Tongue (tissue), 2 donors: Measurements from ENCODE around the gene ANKRD10. TPM values are rescaled to one million over a fixed set of nuclear protein-coding genes. Genes with fewer than 3 reads are reported as not detected.
"Not testable (repeated sequence)": the region's sequence is repeated elsewhere in the genome, so short reads cannot be mapped to it uniquely, and the experiment has no call there.

Experiments used
- DNase-seq: peaks from one replicate; pipeline ENCODE4 v3.0.0-alpha.2; 2015
- total RNA-seq: library from RNA; depleted of rRNA; stranded (reverse); fragments of >200 nt; gene quantifications from one replicate; pipeline ENCODE4 v1.2.3, GENCODE V29; 2014

Gene ANKRD10
- total RNA-seq: 201 TPM

DNA sequence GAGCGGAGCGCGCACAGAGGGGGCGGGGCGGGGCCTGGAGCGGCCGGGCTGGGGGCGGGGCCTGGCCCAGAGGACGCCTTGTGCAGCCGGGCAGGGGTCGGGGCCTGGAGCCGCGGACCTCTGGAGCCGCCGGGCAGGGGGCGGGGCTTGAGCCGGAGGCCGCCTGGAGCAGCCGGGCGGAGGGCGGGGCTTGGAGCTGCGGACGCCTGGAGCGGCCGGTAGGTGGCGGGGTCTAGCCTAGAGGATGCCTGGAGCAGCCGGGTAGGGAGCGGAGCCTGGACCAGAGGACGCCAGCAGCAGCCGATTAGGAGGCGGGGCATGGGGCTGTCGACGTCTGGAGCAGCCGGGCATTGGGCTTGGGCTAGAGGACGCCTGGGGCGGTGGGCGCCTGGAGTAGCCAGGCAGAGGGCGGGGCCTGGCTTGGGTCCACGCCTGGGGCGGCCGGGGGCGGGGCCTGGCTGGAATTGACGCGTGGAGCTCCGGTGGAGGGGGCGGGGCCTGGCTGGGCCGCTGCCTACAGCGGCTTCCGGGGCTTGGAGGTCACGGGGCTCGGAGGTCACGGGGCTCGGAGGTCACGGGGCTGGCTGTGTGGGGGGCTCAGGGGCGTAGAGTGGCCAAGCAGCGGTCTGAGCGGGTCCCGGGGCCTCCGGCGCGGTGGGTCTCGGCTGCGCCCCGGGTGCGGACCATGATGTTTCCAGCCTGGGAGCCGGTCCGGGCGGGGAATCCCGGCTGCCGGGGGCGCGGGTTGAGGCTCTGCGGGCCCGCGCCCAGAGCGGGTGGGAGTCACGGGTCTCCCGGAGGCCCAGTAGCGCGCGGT, at the start of gene ANKRD10:
Gene ANKRD10 (minus strand): TSS at position 13 of the 817 bp plus-strand sequence. CDS start 135 bp downstream, outside the sequence.
- DNase-seq: peak; percentile 99

- DNase-seq: no peak
Observed at GRCh38 chr13:110964229-110965037, 49.6 kb upstream of the ANKRD10 start.

GRCh38 chr13:110963554-110963970, 48.7 kb upstream of the ANKRD10 start:
- no peak for DNase-seq

GRCh38 chr13:110961959-110962358, 47.1 kb upstream of the ANKRD10 start:
- no peak for DNase-seq

DNA sequence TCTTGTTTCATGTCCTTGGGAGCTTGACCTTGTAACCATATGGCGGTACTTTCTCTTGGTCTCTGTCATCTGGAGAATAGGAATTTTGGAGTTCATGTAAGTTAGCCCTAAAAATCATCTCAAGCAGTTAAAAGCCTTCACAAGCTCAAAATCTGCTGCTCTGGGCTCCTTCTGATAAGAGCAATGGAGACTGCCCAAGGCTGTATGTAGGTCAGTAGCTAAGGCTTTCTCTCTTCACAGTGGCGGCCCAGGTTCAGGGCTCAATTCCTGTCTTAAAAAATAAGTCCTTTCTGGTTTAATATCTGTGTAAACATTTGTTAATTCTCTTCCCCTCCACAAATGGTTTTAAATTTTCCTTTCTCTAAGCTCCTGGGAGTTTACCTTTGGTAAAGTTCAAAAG, 45.3 kb upstream of the ANKRD10 start:
- no peak for DNase-seq

GRCh38 chr13:110957931-110958330, 43.1 kb upstream of the ANKRD10 start:
- DNase-seq: no peak

- DNase-seq: no peak
Observed at GRCh38 chr13:110957181-110957884, 42.5 kb upstream of the ANKRD10 start.

- peak; percentile 55 for DNase-seq
Observed at GRCh38 chr13:110956216-110956615, 41.3 kb upstream of the ANKRD10 start.

DNA sequence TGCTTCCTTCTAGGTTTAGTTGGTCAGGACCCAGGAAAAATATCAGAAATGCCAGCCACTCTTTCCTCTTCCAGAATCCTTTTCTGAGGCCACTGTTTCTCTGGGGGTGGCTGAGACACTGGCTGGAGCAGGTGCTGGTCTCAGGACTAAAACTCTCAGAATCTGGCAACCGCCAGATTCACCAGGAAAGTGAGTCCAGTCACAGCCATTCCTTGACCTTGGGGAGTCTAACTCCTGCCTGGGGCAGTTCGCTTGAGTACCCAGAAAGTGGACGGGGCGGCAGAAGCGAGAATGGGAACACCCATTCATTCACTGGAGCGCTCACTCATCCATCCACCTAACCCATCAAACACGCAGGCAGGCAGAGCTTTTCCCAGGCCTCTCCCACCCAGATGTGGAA, 40.7 kb upstream of the ANKRD10 start:
- DNase-seq: not testable (repeated sequence)

DNA sequence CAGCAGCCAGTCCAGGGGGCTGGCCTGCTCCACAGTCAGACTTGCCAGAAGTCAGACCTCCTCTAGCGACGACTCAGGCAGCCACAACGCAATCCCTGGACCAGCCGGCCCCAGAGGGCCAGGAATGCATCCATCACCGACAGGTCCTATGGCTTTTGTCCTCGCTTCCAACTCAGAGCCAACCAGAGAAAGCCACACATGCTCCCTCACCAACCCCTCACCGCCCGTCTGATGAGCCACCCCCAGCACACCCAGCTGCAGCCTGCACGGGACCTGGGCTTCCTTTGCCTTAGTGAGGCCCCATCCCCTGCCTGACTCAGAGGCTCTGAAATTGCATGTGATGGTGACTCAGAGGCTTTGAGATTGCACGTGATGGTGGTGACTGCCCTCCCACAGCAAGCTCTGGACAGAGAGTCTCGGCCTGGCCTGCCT, 40.2 kb upstream of the ANKRD10 start:
- peak; percentile 78 for DNase-seq

GRCh38 chr13:110954533-110954920, 39.7 kb upstream of the ANKRD10 start:
- DNase-seq: not testable (repeated sequence)

DNA sequence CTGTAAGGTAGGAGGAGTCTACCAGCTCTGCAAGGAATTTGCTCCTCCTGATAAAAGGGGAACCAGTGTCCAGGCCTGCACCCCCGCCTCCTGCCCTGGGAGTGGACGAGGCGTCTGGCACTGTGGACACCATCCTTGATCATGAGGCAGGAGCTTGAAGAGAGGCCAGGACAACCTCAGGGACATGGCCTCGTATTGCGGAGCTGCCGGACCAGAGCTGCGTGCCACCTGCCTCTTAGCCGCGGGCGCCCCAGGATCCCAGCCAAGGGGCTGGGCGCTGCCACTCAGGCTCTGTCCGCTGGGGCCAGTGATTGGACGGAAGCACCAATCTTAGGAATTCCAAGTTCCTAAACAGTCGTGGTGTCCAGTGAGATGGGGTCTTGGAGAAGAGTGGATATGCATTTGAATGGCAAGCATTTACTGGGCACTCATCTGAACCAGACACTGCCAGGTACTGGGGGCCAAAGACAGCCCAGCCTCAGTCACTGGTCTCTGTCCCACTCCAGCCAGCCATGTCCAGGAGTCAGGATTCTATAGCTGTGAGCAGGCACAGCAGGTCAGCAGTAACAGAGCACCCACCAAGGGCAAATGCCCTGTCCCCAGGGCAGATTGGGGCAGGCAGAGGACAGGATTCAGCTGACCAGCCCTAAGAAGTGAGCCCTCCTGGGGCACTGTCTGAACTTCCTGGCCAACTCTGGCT, 39.1 kb upstream of the ANKRD10 start:
- no peak for DNase-seq

DNA sequence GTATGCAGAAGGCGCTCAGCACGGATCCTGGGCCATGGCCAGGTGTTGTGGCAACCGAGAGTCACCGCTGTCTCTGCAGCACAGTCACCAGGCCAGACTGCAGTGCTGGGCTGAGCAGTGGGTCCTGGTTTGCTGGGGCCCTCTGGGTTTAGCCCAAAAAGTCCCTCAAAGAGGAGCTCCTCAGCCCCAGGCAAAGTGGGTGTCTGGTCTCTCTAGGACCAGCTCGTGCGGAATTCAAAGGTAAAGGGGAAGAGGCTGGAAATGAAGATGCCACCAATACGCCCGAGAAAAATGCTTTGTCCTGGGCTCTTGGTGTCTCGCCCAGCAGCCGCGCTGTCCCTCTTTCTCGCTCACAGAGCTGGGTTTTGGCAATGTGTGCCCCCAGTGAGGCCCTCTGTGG, 38.5 kb upstream of the ANKRD10 start:
- no peak for DNase-seq

GRCh38 chr13:110952135-110952534, 37.3 kb upstream of the ANKRD10 start:
- DNase-seq: not testable (repeated sequence)

DNA sequence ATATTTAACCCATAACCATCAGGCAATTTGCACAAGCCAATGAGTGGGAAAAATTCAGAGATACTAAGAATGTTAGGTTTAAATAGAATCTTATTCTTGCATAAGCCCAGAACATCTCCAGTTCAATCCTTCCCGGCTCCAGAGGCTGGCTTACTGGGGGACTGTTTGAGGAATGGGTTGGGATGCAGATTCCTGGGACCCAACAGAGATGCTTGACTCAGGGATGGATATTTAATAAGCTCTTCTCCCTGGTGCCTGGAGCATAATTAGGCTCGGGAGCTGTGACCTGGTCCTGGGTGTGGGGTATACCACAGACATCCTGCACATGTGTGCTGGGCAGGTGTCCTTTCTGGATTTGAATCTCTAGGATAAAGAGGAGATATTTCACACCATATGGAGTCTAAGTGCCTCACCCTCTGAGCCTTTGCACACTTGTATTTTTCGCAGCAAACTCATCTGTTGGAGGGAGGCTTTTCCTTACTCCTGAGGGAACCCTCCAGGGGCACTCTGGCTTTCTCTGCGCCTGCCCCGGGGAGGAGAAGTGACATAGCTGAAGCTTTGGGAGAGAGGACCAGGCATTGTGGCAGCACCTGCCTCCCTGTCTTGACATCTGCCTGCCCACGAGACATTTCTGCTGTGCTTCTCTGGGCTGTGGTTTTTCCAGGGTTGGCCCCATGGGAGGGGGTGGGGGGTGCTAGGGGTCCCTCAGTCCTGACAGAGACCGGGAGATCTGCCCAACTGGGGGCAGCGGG, 36.1 kb upstream of the ANKRD10 start:
- DNase-seq: no peak

- no peak for DNase-seq
Observed at GRCh38 chr13:110950356-110950755, 35.5 kb upstream of the ANKRD10 start.

DNA sequence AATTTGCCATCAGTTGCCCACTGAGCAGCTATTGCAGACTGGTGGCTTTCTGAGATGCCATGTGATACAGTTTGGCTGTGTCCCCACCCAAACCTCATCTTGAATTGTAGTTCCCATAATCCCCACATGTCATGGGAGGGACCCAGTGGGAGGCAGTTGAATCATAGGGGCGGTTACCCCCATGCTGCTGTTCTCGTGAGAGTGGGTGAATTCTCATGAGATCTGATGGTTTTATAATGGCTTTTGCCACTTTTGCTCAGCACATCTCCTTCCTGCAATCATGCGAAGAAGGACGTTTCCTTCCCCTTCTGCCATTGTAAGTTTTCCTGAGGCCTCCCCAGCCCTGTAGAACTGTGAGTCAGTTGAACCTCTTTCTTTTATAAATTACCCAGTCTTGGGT, 34.8 kb upstream of the ANKRD10 start:
- no peak for DNase-seq

GRCh38 chr13:110949116-110949515, 34.2 kb upstream of the ANKRD10 start:
- no peak for DNase-seq

DNA sequence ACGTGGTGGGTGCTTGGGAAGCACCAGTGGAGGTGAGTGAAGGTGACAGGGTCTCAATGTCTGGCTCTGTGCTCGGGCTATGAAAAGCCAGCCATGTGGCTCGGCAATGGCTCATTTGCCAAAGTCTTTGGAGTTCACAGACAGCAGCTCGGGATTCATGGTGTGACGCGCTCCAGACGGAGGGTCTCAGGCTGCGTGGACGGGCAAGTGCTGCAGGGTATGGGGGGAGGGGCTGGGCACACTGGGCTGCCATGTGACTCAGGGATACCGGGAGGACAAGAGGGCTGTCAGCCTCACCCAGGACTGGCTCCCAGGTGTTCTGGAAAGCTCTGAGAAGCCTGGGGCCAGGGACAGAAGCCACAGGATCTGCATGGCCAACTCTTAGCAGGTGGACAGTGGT, 32.5 kb upstream of the ANKRD10 start:
- not testable (repeated sequence) for DNase-seq

DNA sequence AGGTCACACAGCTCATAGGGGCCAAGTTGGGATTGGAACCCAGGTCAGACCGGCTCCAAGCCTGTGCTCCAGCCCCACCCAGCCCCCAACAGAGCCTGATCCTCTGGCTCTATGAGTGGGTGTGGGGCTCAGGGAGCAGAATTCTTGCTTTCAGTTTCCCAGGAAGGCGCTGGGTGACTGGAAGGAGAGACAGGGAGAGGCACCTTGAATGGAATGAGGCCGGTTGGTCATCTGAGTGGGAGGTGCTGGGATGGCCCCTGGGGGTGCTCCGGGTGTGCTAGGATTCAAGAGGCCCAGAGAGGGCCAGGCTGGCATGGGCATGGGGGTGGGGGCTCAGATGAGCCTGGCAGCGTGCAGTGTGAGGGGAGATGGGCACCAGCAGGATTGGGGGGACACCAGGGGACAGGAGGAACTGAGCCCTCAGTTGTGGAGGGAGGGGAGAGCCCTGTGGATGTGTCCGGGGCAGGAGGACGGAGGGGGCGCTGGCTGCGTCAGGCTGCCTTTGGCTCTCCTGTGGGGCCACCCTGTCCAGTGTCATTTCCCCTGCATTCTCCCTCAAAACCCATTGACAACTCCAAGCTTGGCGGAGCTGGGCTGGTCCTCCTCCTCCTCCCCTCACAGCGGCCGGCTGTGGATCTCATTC, 31.2 kb upstream of the ANKRD10 start:
- no peak for DNase-seq
